GM12872 (cell line): Measurements from ENCODE around the gene ATG4D.

ENCODE experiments used
- TF ChIP-seq, protein P1 (sequence below): IDR thresholded peaks from 3 replicates; pipeline ENCODE4 v1.5.1; 2011; ENCODE audit warnings: low read depth, mild to moderate bottlenecking, low read length, moderate library complexity; ENCODE audit not compliant: insufficient read depth

The ATG4D gene

DNA sequence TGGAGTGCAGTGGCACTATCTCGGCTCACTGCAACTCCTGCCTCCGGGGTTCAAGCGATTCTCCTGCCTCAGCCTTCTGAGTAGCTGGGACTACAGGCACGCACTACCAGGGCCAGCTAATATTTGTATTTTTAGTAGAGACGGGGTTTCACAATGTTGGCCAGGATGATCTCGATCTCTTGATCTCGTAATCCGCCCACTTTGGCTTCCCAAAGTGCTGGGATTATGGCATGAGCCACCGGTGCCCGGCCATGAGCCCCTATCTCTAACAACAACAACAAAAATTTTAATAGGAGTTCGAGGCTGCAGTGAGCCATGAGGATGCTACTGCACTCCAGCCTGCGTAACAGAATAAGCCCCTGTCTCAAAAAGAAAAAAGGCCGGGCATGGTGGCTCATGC is 38.4 kb downstream of the ATG4D start:
- TF ChIP-seq, protein P1, sequence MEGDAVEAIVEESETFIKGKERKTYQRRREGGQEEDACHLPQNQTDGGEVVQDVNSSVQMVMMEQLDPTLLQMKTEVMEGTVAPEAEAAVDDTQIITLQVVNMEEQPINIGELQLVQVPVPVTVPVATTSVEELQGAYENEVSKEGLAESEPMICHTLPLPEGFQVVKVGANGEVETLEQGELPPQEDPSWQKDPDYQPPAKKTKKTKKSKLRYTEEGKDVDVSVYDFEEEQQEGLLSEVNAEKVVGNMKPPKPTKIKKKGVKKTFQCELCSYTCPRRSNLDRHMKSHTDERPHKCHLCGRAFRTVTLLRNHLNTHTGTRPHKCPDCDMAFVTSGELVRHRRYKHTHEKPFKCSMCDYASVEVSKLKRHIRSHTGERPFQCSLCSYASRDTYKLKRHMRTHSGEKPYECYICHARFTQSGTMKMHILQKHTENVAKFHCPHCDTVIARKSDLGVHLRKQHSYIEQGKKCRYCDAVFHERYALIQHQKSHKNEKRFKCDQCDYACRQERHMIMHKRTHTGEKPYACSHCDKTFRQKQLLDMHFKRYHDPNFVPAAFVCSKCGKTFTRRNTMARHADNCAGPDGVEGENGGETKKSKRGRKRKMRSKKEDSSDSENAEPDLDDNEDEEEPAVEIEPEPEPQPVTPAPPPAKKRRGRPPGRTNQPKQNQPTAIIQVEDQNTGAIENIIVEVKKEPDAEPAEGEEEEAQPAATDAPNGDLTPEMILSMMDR: no peak

DNA sequence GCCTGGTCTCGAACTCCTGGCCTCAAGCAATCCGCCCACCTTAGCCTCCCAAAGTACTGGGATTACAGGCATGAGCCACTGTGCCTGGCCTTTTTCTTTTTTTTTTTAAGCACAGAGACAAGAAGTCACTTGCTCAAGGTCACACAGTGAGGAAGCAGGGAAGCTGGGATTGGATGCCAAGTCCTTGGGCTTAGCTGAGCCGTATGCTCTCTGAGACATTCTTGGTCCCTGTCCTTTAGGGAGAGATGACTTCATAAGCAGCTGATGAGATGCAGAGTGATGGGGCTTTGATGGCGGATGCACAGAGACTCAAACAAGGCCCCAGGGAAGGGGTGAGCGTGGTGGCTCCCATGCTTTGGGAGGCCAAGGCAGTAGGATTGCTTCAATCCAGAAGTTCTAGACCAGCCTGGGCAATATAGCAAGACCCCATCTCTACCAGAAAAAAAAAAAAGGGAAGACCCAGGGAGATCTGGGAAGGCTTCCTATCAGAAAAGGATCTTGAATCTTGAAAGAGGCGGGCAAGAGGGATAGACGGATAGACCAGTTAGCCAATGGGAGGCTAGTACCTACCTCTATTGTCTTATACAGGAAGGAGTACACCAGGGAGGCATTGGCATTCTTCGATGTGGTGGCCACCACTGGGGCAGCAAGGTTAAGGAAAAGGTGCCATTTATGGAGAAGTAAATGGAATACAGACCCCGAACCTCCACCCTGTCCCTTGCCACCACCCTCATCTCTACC is 39.5 kb downstream of the ATG4D start:
- TF ChIP-seq, protein P1: no peak

DNA sequence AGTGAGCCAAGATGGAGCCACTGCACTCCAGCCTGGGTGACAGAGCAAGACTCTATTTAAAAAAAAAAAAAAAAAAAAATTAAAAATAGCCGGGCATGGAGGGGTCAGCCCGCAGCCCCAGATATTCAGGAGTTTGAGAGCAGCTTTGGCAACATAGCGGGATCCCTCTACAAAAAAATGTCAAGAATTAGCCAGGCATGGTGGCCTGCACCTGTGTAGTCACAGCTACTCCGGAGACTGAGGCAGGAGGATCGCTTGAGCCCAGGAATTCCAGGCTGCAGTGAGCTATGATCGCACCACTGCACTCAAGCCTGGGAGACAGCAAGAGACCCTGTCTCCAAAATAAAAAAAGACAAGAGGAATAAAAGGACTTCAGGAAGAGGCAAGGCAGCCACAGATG is 42.7 kb downstream of the ATG4D start:
- TF ChIP-seq, protein P1: no peak

DNA sequence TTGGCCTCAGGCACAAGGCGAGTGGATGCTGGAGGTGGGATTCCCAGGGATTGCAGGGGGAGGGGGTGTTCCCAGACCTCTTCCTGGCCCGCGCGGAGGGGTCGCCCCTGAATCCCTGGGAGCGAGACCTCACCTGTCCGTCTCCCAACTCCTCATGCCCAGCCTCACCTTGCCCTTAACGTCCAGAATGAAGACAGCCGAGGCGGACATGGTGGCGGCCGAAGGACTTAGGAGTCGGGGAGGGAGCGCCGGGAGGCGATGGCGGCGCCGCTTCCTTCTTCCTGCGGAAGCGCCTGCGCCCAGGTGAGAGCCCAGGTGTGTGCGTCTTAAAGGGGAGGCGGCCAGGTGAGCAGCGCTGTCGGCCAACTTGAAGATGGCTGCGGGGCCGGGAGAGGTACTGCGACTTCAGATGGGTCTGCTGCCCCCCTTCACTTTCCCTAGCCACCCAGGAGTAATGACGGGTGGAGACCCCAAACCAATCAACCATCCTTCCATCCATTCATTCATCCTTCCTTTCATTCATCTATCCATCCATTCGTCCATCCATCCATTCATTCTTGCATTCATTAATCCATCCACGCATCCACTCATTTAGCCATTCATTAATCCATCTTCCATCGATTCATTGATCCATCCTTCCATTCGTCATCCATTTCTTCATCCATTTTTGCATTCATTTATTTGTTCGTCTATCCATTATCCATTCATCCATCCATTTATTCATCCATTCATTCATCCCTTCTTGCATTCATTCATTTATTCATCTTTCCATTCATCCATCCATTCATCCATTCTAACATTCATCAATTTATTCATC is 43.5 kb downstream of the ATG4D start, which contains the start of gene AP1M2:
TSS of gene AP1M2 (minus strand) at position 291 of the 817 bp plus-strand sequence. CDS start at position 210, 81 bp downstream.
- TF ChIP-seq, protein P1: no peak

DNA sequence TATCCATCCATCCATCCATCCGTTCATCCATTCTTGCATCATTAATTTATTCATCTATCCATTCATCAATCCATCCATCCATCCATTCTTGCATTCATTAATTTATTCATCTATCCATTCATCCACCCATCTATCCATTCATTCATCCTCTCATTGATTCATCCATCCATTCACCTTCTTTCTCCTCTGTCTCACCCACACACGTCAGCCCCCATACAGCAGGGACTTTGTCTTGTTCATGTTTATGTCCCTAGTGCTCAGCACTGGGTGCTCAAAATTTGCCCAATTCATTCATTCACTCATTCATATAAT is 44.1 kb downstream of the ATG4D start:
- TF ChIP-seq, protein P1: no peak

DNA sequence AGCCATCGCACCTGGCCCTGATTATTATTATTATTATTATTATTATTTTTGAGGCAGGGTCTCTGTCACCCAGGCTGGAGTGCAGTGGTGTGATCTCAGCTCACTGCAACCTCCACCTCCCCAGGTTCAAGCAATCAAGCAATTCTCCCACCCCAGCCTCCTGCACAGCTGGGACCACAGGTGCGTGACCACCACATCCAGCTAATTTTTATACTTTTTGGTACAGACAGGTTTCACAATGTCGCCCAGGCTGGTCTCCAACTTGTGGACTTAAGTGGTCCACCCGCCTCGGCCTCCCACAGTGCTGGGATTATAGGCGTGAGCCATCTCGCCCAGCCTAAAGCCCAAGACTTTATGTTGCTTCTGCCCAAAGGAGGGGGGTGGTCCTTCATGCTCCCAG is 49.4 kb downstream of the ATG4D start:
- TF ChIP-seq, protein P1: no peak

DNA sequence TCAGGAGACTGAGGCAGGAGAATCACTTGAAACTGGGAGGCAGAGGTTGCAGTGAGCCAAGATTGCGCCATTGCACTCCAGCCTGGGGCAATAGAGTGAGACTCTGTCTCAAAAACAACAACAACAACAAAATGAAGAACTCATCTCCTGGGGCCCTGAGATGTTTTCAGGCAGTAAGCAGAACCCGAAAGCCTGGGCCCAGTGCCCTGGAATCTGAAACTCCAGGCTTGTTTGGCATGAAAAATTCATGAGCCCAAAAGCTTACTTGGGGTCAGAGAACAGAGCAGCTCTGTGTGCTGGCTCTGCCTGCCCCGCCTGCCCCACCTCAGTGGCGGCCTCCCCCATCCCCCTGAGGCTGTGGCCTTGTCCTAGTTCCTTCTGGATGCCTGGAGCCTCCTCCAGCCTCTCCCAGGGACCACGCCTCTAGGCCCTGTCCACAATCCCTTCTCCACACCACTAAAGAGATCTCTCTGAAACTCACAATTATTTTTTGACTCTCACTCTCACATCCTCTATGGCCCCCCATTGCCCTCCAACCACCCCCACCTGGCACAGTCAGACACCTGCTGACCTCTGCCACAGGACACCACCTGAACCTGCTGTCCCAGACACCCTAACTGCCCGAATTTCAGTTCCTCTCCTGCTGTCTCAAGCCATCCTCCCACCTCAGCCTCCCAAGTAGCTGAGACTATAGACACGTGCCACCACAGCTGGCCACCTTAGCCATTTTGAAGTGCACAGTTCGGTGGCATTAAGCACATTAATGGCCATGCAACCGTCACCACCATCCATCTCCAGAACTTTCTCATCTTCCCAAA is 50.3 kb downstream of the ATG4D start:
- TF ChIP-seq, protein P1: no peak
